Pancreas (tissue), 10 donors: ENCODE measurements around the gene GDPD5. TPM values are rescaled to one million over a fixed set of nuclear protein-coding genes. Genes with fewer than 3 reads are reported as not detected.

ENCODE experiments used
- ATAC-seq, 4 donors: fragments of 200-7000 bp; cut with Tn5 transposase; one replicate each; pipeline versions ENCODE4 v1.8.0 to v1.9.1; 2020; ENCODE audit warnings: mild to moderate bottlenecking in 4 of 4, moderate library complexity in 4 of 4
- DNase-seq, 6 donors: peaks; one replicate each; pipeline ENCODE4 v3.0.0-alpha.2; 2020
- FAIRE-seq: peaks from 2 replicates; lab custom pipeline; 2012; peaks lifted over from hg19 to GRCh38; lab: Jason Lieb, UNC
- H3K27ac ChIP-seq, 4 donors: fragments of 200-600 bp; sonication (generic); 1 replicate in 3 of 4; 2 replicates in 1 of 4; pipeline versions ENCODE4 v1.5.0 to v1.8.0; 2020
- H3K27me3 ChIP-seq, 4 donors: fragments of 200-600 bp; one replicate each; pipeline ENCODE4 v1.8.0; 2021
- H3K36me3 ChIP-seq, 3 donors: fragments of 200-600 bp; sonication (generic) in 1 of 3; one replicate each; pipeline versions ENCODE4 v1.5.0 to v1.8.0; 2020 to 2021
- H3K4me1 ChIP-seq, 3 donors: fragments of 200-600 bp; one replicate each; pipeline ENCODE4 v1.8.0; 2021
- H3K4me3 ChIP-seq, 4 donors: fragments of 200-600 bp; sonication (generic) in 2 of 4; one replicate each; pipeline versions ENCODE4 v1.5.0 to v1.8.0; 2020 to 2021
- H3K9me3 ChIP-seq, 4 donors: fragments of 200-600 bp; one replicate each; pipeline ENCODE4 v1.8.0; 2021
- CTCF ChIP-seq, 4 donors: fragments of 200-600 bp; sonication (generic) in 3 of 4; IDR thresholded peaks; one replicate each; pipeline versions ENCODE4 v1.5.0 to v1.8.0; 2021; ENCODE audit warnings: antibody characterized with exemption in 4 of 4
- WGBS, 2 donors: extraction: QIAGEN DNeasy Blood & Tissue Kit; methylation state at CpG; one replicate each; pipeline ENCODE4 v1.1.7; 2013; 5-methylcytosine and 5-hydroxymethylcytosine counted together
- intact Hi-C, 3 donors: fragments of 100-400 bp; cut with DNase I; formaldehyde crosslinking; loops; one replicate each; pipeline versions ENCODE4 v1.11.1 to v1.14.2; 2022
- polyA plus RNA-seq, 2 donors: library from polyadenylated mRNA; stranded (reverse); fragments of 200-250 nt; gene quantifications; one replicate each; pipeline ENCODE4 v1.2.3, GENCODE V29; 2013
- total RNA-seq, 6 donors: library from RNA; stranded (reverse); fragmentation: NEBNext Ultra II Directional in 4 of 6; extraction: Animal tissue kit (Norgen Biotek cat#: 25700) in 4 of 6; gene quantifications; one replicate each; pipeline versions ENCODE4 v1.2.1 to v1.2.4, GENCODE V29; 2021 to 2023
- donor health status: healthy with polysubstance abuse.
- donor health status: DM: no; HTN: no; CAD: no; lungs with moderate emphysema.
- donor health status: DM: no; HTN: no; CAD: no.
- donor health status: control.
- donor health status: control.
- donor health status: Bipolar disorder and iron deficiency.
- donor health status: DM: yes; HTN: yes; CAD: no.
- donor health status: DM: no; HTN: no; CAD: no.
- donor health status: DM: no; HTN: no; CAD: no.
- donor health status: DM: yes; HTN: yes; CAD: no.

GDPD5 gene
- total and polyA plus RNA-seq, 8 donors: 24.3 to 92.9 (median 32.7) TPM

DNA sequence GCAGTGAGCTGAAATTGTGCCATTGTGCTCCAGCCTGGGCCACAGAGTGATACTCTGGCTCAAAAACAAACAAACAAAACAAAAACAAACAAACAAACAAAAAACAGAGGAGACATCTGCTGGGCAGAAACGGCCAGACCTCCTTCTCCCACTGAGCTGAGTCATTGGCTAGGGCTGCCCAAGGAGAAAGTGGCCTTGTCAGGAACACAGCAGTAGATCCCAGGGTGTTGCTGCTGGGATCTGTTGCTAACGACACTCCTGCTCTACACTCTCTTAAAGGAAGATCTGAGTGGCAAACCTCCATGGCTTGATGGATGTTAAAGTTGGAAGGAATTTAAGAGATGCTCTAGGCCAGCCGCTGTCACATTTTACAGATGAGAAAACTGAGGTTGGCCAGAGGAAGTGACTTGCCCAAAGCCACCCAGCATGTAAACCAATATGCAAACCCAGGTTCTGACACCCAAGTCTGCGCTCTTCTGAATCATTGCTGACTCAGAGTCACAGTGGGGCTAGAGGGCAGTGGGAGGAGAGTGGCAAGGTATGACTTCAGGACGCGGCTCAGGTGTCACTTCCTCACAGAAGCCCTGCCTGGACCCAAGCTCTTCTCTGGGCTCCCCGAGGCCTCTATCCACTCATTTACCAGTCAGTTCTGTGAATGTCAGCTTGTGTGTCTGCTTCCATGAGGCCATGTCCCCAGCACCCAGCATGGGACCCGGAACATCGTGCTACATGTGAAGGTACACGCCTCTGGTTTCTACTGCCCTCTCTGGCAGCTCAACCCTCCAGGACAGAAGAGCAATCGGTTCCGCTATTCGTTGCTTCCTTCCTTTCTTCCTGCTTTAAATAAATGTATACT is 11.3 kb upstream of the GDPD5 start:
- no peak for TF ChIP-seq CTCF (IDR thresholded peaks at IDR 0.05)
- WGBS, 2 donors: 75 to 81% methylated on average over 13 of the region's 13 CpGs
- Histone ChIP-seq H3K4me1 (no peaks in the 10 kb centered on the region), H3K9me3 (no peaks in the 10 kb centered on the region), H3K36me3 (no peaks in the 10 kb centered on the region), H3K27me3 (no peaks in the 10 kb centered on the region), H3K4me3 (no peak overlapping the region), H3K27ac (no peak overlapping the region)
- DNase-seq (no peak), FAIRE-seq (no peak), ATAC-seq (peak in 2 of 4 donors; percentile 11 to 20)
- intact Hi-C loops: loop anchor here in 2 of 3 donors (10.0 kb wide), 2 partner anchors 92 to 252 kb away; no protein-coding TSS in a partner anchor

DNA sequence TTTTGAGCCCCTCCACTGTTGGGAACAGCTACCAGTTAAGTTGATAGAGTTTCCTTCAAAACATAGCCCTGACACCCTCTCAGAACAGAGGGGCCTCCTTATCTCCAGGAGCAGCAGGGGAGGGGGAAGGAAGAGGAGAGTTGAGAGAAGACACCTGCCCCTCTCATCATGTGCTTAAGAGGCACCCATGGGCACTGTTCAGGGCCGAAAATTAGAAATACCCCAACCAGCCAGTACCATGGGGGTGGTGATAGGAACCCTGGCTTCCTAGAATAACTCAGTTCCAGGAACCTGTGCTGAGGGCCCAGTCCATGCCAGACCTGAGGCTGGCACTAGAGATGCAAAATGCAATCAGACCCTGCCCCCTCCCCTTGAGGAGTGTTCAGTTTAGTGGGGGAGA is 9.3 kb upstream of the GDPD5 start:
- TF ChIP-seq CTCF (IDR thresholded peaks at IDR 0.05): no peak
- Histone ChIP-seq H3K36me3 (no peaks in the 10 kb centered on the region), H3K4me1 (no peaks in the 10 kb centered on the region), H3K4me3 (no peak overlapping the region), H3K27me3 (no peaks in the 10 kb centered on the region), H3K27ac (no peak overlapping the region), H3K9me3 (no peaks in the 10 kb centered on the region)
- FAIRE-seq (no peak), ATAC-seq (no peak), DNase-seq (no peak)
- WGBS, 2 donors: 65 to 70% methylated on average over 1 of the region's 1 CpG
- intact Hi-C loops: loop anchor here in 2 of 3 donors (10.0 kb wide), 2 partner anchors 90 to 250 kb away; no protein-coding TSS in a partner anchor

DNA sequence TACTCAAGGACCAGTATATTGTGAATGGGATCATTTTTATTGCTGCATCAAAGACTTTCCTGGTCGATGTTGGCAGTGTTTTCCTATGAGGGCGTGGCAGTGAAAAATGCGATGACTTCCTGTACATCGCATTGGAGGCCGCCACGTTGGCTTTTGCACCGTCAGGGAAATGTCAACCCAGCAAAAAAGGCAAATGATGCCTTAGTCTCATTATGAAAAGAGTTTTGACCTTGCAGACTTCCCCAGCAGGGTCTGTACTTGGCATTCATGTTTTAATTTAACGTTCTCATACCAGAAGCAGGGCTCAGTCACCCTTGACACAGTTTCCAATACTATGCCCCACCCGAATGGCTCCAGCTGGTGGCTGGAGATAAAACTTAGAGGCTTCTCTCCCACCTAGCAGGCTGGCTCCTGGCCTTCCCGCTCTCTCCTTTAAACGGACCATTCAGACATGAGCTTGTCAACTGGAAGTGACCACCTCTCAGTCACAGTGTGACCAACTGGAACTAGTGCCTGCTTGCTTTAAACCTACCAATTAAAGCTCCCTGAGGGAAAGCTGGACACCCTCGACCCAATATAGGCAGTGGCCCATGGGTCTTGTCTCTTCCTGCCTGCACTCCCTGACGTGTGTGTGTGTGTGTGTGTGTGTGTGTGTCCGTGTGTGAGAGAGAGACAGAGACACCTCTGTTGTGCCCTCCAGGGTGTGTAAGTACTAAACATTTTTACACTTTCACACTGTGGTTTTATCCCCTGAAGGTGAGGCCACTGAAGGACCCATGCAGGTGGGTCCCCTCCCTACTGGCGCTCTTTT is 8.7 kb upstream of the GDPD5 start:
- 48 to 53% methylated on average over 15 of the region's 15 CpGs for WGBS, 2 donors
- FAIRE-seq: no peak
- Histone ChIP-seq H3K4me1 (no peaks in the 10 kb centered on the region), H3K27me3 (no peaks in the 10 kb centered on the region), H3K9me3 (no peaks in the 10 kb centered on the region), H3K27ac (no peak overlapping the region), H3K4me3 (no peak overlapping the region), H3K36me3 (no peaks in the 10 kb centered on the region)
- TF ChIP-seq CTCF (IDR thresholded peaks at IDR 0.05): no peak
- peak in 1 of 4 donors; percentile 17 for ATAC-seq
- intact Hi-C loops: loop anchor here (5.0 to 10.0 kb wide), 3 partner anchors 90 to 250 kb away; no protein-coding TSS in a partner anchor
- no peak for DNase-seq

- TF ChIP-seq CTCF (IDR thresholded peaks at IDR 0.05): no peak
- Histone ChIP-seq H3K27me3 (no peaks in the 10 kb centered on the region), H3K4me3 (no peak overlapping the region), H3K9me3 (no peaks in the 10 kb centered on the region), H3K4me1 (no peaks in the 10 kb centered on the region), H3K27ac (no peak overlapping the region), H3K36me3 (no peaks in the 10 kb centered on the region)
- FAIRE-seq (no peak), DNase-seq (no peak), ATAC-seq (no peak)
- WGBS, 2 donors: 69 to 76% methylated on average over 1 of the region's 1 CpG
- intact Hi-C loops: loop anchor here (5.0 to 10.0 kb wide), 3 partner anchors 89 to 249 kb away; no protein-coding TSS in a partner anchor
Measured at GRCh38 chr11:75533896-75534258, 8.1 kb upstream of the GDPD5 start.
